Fibroblast of the conjunctiva (primary cell): Measurements from ENCODE around the gene MTA2.
"Not testable (repeated sequence)": the region's sequence is repeated elsewhere in the genome, so short reads cannot be mapped to it uniquely, and the experiment has no call there.

Source experiments
- DNase-seq: peaks from one replicate; pipeline ENCODE4 v3.0.0-alpha.2; 2010; ENCODE audit warnings: low read depth

The MTA2 gene

DNA sequence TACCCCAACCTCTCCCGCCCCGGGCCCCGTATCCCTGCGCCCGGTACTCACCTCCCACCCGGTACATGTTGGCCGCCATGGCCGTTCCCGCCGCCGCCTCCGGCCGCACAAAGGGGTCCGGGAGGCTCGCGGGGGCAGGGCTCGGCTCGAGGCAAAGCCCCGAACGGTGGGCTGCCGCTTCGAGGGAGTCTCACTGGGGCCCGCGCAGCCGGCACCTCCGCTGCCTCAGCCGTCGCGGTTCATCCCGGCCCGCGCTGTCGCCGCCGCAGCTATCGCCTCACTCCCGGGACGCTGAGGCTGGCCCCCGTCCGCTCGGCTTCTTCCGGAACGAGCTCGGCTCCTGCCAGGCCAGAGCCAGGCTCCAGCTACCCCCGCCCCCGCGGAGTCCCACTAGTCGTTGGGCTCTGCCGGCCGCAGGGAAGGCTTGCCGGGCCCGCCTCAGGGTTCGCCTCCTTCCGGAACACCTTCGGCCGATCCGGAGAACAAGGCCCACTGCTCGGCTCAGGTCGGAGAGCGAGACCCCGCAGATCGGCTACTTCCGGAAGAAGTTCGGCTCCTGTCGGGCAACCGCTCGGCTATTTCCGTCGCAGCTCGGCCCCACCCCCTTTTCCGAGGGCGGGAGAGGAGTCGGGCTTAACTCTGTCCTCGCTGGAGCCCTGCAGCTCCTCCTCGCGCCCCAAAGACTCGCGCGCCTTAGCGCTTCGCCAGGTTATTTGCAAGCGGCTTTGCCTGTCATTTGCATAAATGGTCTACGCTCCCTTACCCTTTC lies at the start of gene MTA2:
MTA2 (minus strand) TSS at position 494 of the 769 bp plus-strand sequence; CDS start at position 79, 415 bp downstream.
- peak; percentile 98 for DNase-seq

DNA sequence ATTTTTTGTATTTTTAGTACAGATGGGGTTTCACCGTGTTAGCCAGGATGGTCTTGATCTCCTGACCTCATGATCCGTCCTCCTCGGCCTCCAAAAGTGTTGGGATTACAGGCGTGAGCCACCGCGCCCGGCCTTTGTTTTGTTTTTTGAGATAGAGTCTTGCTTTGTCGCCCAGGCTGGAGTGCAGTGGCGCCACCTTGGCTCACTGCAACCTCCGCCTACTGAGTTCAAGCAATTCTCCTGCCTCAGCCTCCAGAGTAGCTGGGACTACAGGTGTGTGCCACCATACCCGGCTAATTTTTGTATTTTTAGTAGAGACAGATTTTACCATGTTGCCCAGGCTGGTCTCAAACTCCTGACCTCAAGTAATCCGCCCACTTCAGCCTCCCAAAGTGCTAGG lies 48.6 kb upstream of the MTA2 start:
- not testable (repeated sequence) for DNase-seq

DNA sequence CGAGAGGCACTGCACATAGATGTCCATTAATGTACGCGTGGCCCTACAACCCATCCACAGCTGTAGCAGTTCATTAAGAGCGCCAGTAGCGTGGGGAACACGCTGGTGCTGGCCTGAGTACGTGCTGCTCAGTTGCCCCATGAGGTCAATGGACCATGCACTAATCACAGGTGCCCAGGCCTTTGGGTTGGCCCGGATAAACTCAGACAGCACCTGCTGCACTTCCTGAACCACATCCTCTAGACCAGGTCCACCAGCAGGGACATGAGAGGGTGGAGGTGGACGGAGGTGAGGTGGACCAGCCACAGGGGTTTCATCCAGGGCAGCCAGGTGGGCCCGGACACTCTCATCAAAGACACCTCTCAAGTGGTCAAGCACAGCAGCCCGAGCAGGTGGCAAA lies 47.8 kb upstream of the MTA2 start:
- DNase-seq: no peak

DNA sequence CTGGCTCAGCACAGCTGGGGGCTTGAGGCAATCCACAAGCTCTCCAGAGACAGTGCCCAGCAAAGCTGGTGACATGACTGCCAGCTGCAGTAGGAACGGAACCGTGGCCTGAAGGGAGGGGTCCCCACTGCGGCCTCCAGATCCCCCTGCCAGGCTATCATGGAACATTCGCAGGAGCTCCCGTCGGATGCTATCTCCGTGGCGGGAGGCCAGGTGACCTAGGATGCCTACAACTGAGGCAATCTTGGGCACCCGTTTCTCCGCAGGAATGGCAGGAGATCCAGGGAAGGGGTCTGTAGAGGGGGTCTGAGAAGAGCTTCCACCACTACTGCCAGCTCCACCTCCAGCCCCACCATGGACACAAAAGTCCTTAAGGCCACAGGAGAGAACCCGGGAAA lies 47.3 kb upstream of the MTA2 start:
- DNase-seq: no peak

- no peak for DNase-seq
Measured at GRCh38 chr11:62648185-62648966, 46.7 kb upstream of the MTA2 start.

GRCh38 chr11:62647609-62648005 lies 45.9 kb upstream of the MTA2 start:
- no peak for DNase-seq

DNA sequence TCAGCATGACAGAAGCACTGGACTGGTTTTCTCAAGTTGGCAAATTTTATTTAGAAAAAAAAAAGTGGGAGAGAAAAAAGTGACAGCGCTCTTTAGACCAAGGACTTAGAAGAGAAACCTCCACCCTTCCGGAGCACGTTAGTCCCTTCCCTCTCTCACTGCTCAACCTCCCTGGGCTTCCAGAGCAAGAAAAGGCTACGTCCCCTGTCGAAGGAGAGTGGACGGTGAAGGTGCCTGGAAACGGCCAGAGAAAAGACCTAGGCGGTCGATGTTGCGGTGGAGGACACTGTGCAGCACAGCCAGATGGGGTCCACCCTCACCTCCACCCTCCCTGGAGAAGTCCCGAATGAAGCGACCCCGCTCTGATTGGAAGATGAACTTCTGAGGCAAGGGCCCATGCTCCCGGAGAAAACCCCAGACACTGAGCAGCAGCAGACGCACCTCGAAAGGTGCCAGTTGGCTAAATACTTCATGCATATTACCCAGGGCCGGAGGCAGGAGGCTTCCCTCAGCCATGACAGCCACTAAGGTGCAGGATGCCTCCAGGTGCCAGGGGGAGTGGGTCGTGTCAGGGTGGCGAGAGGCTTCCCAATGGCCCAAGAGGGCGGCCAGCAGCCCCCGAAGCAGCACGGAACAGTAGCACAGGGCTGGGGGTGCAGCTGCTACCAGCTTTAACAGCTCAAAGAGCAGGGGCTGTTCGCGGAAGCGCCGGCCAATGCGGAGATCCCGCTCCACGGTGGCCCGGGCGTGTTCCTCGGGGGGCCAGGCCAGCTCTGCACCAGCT lies 45.4 kb upstream of the MTA2 start:
- DNase-seq: no peak

GRCh38 chr11:62645946-62646824 lies 44.5 kb upstream of the MTA2 start, which contains the start of gene GANAB:
TSS of gene GANAB (minus strand) at chr11:62646613. CDS start at chr11:62646599, 14 bp downstream.
- DNase-seq: peak; percentile 93

DNA sequence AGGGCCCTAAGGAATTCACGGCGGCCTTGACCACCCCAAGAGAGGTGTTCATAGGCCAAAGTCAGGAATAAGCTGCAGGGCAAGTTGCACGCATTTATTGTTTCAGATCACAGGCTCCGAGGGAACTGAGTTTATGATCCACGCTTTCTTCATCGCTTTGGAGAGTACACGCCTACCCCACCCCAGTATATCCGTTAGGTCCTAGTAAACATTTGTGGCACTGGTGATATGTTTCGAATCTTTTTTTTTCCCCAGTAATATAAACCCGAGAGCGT lies 43.9 kb upstream of the MTA2 start:
- DNase-seq: no peak

GRCh38 chr11:62644220-62644619 lies 42.6 kb upstream of the MTA2 start:
- no peak for DNase-seq

GRCh38 chr11:62632492-62632891 lies 30.8 kb upstream of the MTA2 start:
- no peak for DNase-seq

DNA sequence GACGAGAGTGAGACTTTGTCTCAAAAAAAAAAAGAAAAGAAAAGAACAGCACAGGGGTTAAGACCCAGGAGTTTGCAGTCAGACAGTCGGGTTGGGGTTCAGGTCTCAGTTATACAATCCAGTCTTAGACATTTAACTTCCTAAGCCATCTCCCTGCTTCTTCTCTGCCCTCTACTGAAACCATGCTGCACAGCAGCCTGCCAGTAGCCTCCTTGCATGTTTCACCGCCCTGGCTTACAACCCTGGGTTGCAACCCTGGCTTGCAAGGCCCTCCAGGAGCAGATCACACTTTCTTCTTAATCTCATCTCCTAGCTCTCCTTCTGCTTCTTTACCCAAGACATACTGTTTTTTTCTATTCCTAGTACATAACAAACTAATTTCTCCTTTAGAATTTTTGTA lies 26.0 kb upstream of the MTA2 start:
- DNase-seq: no peak

DNA sequence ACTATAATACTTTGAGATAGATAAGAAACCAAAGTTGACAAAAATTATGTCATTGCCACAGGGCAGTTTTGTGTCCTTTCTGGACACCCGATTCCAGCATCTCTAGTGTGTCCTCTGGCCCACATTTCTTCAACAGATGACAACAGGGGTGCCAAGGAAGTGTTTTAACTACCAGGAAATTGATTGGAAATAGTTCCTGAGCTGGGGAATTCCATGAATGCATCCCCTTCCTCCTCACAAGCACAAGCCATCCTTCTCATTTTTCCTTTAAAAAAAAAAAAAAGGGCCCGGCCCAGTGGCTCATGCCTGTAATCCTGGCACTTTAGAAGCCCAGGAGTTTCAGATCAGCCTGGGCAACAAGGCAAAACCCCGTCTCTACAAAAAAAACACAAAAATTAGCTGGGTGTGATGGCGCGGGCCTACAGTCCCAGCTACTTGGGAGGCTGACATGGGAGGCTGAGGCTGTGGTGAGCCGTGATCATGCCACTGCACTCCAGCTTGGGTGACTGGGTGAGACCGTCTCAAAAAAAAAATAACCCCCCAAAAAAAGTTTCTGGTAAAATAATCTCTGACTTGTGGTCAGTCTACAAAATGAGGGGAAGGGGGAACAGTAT lies 20.9 kb upstream of the MTA2 start:
- DNase-seq: no peak

GRCh38 chr11:62621567-62622470 lies 20.2 kb upstream of the MTA2 start, which contains the start of gene B3GAT3:
TSS of gene B3GAT3 (minus strand) at chr11:62621986. CDS start at chr11:62621947, 39 bp downstream.
- DNase-seq: peak; percentile 98

GRCh38 chr11:62621027-62621566 lies 19.4 kb upstream of the MTA2 start:
- DNase-seq: no peak

- not testable (repeated sequence) for DNase-seq
Measured at GRCh38 chr11:62616957-62617356, 15.3 kb upstream of the MTA2 start.

DNA sequence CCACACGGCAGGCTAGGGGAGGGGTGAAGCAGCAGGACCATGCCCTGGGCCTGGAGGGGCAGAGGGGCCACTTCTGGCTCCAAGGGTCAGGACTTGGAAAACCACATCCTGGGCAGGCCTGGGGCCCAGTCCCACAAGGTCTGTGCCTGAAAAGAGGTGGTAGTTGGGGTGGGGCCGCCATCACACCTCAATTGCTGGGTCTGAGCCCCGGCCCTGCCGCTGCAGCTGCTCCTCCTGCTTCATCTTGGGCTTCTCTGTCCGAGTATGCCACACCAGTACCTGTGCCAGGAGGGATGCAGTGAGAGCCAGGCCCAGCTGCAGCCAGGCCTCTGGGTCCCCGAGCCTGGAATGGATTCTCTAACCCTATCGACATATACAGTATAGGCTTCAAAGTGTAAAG lies 13.9 kb upstream of the MTA2 start:
- DNase-seq: no peak

- DNase-seq: no peak
Measured at GRCh38 chr11:62614275-62614674, 12.6 kb upstream of the MTA2 start.

DNA sequence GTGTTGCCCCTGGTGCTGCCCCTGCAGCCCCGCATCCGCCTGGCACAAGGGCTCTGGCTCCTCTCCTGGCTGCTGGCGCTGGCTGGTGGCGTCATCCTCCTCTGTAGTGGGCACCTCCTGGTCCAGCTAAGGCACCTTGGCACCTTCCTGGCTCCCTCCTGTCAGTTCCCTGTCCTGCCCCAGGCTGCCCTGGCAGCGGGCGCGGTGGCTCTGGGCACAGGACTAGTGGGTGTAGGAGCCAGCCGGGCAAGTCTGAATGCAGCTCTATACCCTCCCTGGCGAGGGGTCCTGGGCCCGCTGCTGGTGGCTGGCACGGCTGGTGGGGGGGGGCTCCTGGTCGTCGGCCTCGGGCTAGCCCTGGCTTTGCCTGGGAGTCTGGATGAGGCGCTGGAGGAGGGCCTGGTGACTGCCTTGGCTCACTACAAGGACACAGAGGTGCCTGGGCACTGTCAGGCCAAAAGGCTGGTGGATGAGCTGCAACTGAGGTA lies 11.7 kb upstream of the MTA2 start:
- no peak for DNase-seq
